K562 (cell line): ENCODE measurements around the gene AFF1. TPM values are rescaled to one million over a fixed set of nuclear protein-coding genes. Genes with fewer than 3 reads are reported as not detected.

Experiments used
- ATF3 ChIP-seq, 2 experiments: fragments of 450-650 bp in 1 of 2; sonication (generic) in 1 of 2; formaldehyde crosslinking in 1 of 2; IDR thresholded peaks in 1 of 2; conservative IDR thresholded peaks in 1 of 2; 2 replicates each; pipeline versions ENCODE4 v1.6.1 to v1.8.1; 2016 to 2023; ENCODE audit warnings: mild to moderate bottlenecking in 2 of 2, moderate library complexity in 2 of 2, inconsistent platforms in 1 of 2, missing genetic modification reagents in 1 of 2
- BDP1 ChIP-seq: IDR thresholded peaks from 3 replicates; pipeline ENCODE4 v1.6.1; 2011; ENCODE audit not compliant: insufficient read length, insufficient read depth
- DEAF1 ChIP-seq: fragments of 450-650 bp; formaldehyde crosslinking; IDR thresholded peaks from 2 replicates; pipeline ENCODE4 v1.4.0; 2020; ENCODE audit warnings: mild to moderate bottlenecking, moderate library complexity
- ELK1 ChIP-seq: sonication (generic); formaldehyde crosslinking; IDR thresholded peaks from 2 replicates; pipeline ENCODE4 v1.8.1; 2022; ENCODE audit warnings: missing genetic modification reagents
- FOXA3 ChIP-seq, 2 experiments: fragments of 450-650 bp in 1 of 2; sonication (generic) in 1 of 2; formaldehyde crosslinking; IDR thresholded peaks in 1 of 2; conservative IDR thresholded peaks in 1 of 2; 2 replicates each; pipeline versions ENCODE4 v1.4.0 to v1.8.0; 2020 to 2022; ENCODE audit warnings: mild to moderate bottlenecking in 2 of 2, missing genetic modification reagents in 1 of 2
- HNRNPUL1 ChIP-seq: fragments of 200-400 bp; formaldehyde crosslinking; IDR thresholded peaks from 2 replicates; pipeline ENCODE4 v1.6.1; 2017; ENCODE audit warnings: low read length
- MAZ ChIP-seq, 2 experiments: fragments of 450-650 bp in 1 of 2; sonication (generic) in 1 of 2; formaldehyde crosslinking; IDR thresholded peaks in 1 of 2; conservative IDR thresholded peaks in 1 of 2; 2 replicates each; pipeline versions ENCODE4 v1.4.0 to v1.5.0; 2020; ENCODE audit warnings: mild to moderate bottlenecking in 1 of 2, missing genetic modification reagents in 1 of 2
- MCM2 ChIP-seq: fragments of 450-650 bp; IDR thresholded peaks from 2 replicates; pipeline ENCODE4 v1.6.1; 2017; ENCODE audit warnings: low read depth, mild to moderate bottlenecking
- PML ChIP-seq: IDR thresholded peaks from 2 replicates; pipeline ENCODE4 v1.6.1; 2012; ENCODE audit warnings: low read length, inconsistent platforms
- POLR2H ChIP-seq: IDR thresholded peaks from 2 replicates; pipeline ENCODE4 v1.6.1; 2016; ENCODE audit warnings: missing genetic modification characterization, low read depth, mild to moderate bottlenecking, control low read depth, missing compliant biosample characterization, moderate library complexity
- SP1 ChIP-seq: sonication (generic); formaldehyde crosslinking; IDR thresholded peaks from 2 replicates; pipeline ENCODE4 v1.8.1; 2022; ENCODE audit warnings: mild to moderate bottlenecking, missing genetic modification reagents
- TCF15 ChIP-seq: fragments of 250-450 bp; sonication (Bioruptor Pico); IDR thresholded peaks from 2 replicates; pipeline ENCODE4 v1.8.0; 2022; ENCODE audit warnings: moderate library complexity, mild to moderate bottlenecking, inconsistent platforms
- YY1 ChIP-seq, 3 experiments: IDR thresholded peaks; 2 replicates each; pipeline ENCODE4 v1.6.1; 2011; ENCODE audit warnings: low read length in 2 of 3, mild to moderate bottlenecking in 2 of 3, moderate library complexity in 2 of 3, borderline replicate concordance in 1 of 3, control low read depth in 1 of 3, low read depth in 1 of 3; ENCODE audit not compliant: insufficient read depth in 3 of 3, insufficient replicate concordance in 2 of 3, control insufficient read depth in 1 of 3, insufficient read length in 1 of 3; ENCODE audit errors: extremely low read depth in 1 of 3
- ZNF217 ChIP-seq: sonication (generic); formaldehyde crosslinking; IDR thresholded peaks from 2 replicates; pipeline ENCODE4 v1.8.0; 2022; ENCODE audit warnings: mild to moderate bottlenecking, missing genetic modification reagents
- ZNF41 ChIP-seq: fragments of 250-450 bp; sonication (Bioruptor Pico); conservative IDR thresholded peaks from 2 replicates; pipeline ENCODE4 v1.4.0; 2020; ENCODE audit warnings: mild to moderate bottlenecking
- polyA plus RNA-seq, 8 experiments: library from polyadenylated mRNA; depleted of rRNA in 4 of 8; stranded (reverse) in 5 of 8; unstranded in 3 of 8; fragments of >200 nt; fragmentation: Nextera tagmentation in 2 of 8; fragmentation: Illumina TruSeq in 1 of 8; extraction: Ambion mirVana in 2 of 8; extraction: Trizol in 1 of 8; gene quantifications; 2 replicates each; pipeline versions ENCODE4 v1.2.1 to v1.2.3, GENCODE V29; 2011 to 2014; ENCODE audit warnings: inconsistent platforms in 1 of 8, missing spikeins in 1 of 8
- total RNA-seq, 7 experiments: library from RNA; depleted of rRNA in 6 of 7; stranded (reverse); fragments of >200 nt in 6 of 7; fragmentation: Illumina TruSeq in 2 of 7; extraction: Trizol in 2 of 7; gene quantifications; 2 replicates each; pipeline versions ENCODE4 v1.2.1 to v1.2.3, GENCODE V29; 2011 to 2021; ENCODE audit warnings: low replicate concordance in 1 of 7

AFF1 gene
- total and polyA plus RNA-seq, 9 of the 15 experiments (the other 6 are each of a cell fraction or from before 2014, with no cell fraction given) = 4.1 to 47.5 (median 17.2) TPM

GRCh38 chr4:87150498-87151261, 215.9 kb downstream of the AFF1 start (continued):
- TF ChIP-seq MAZ (CRISPR knock-in tag; conservative IDR thresholded peaks at IDR 0.05 in 1 of 2, IDR thresholded peaks at IDR 0.05 in 1 of 2) (peak in 1 of 2 experiments; percentile 69; a peak in 1 of 4 replicates), ATF3 (IDR thresholded peaks at IDR 0.05) (no peak), ATF3 (CRISPR knock-in tag; conservative IDR thresholded peaks at IDR 0.05) (0 out of 2 replicates have a peak, but pooled peaks have one; percentile 23), MCM2 (no peak), PML (0 out of 2 replicates have a peak, but pooled peaks have one; percentile 27), YY1 (IDR thresholded peaks at IDR 0.05; ENCODE audit: borderline replicate concordance in 1 of 3, control insufficient read depth in 1 of 3, extremely low read depth in 1 of 3, insufficient read depth in 3 of 3, insufficient read length in 1 of 3, insufficient replicate concordance in 2 of 3, low read depth in 1 of 3, low read length in 2 of 3) (no peak), TCF15 (CRISPR knock-in tag) (no peak), BDP1 (no peak), HNRNPUL1 (no peak), ELK1 (no peak), FOXA3 (CRISPR knock-in tag; conservative IDR thresholded peaks at IDR 0.05 in 1 of 2, IDR thresholded peaks at IDR 0.05 in 1 of 2) (no peak), ZNF41 (no peak), POLR2H (tag) (0 out of 2 replicates have a peak, but pooled peaks have one; percentile 37), SP1 (no peak; the same call in 1 of the 2 replicates), DEAF1 (CRISPR knock-in tag) (peak; percentile 80), ZNF217 (CRISPR knock-in tag) (no peak)
